Measurements from ENCODE around the gene SRC. TPM values are rescaled to one million over a fixed set of nuclear protein-coding genes. Genes with fewer than 3 reads are reported as not detected.

Gene SRC
- polyA plus RNA-seq, 1 experiment = 35.4 TPM

- no peak overlapping the region for H3K4me3 ChIP-seq (ENCODE audit: low read depth, low read length)
- H3K36me3 ChIP-seq (ENCODE audit: control insufficient read depth, insufficient read depth, low read length) = peaks cover 5% of the 10 kb centered on the region
- TF ChIP-seq CTCF (IDR thresholded peaks at IDR 0.05; ENCODE audit: insufficient read depth, low read depth, low read length) = no peak
- CTCF ChIA-PET = interaction anchor here (0.8 to 1.2 kb wide), 3 partner anchors 12 to 85 kb away, joined by 3 to 5 read pairs (median 5); no protein-coding TSS in a partner anchor
- POLR2A ChIA-PET = interaction anchor here (0.6 kb wide), 1 partner anchor 22 kb away, joined by 3 read pairs; no protein-coding TSS in a partner anchor
- no peaks in the 10 kb centered on the region for H3K27me3 ChIP-seq (ENCODE audit: control insufficient read depth, insufficient read depth, low read length)
- no peak for DNase-seq (ENCODE audit: low read depth)
These were observed 46.0 kb upstream of the SRC start for GRCh38 chr20:37299718-37300528.

- DNase-seq (ENCODE audit: low read depth) = no peak
- CTCF ChIA-PET = no interaction called here
- POLR2A ChIA-PET = no interaction called here
- no peak overlapping the region for H3K4me3 ChIP-seq (ENCODE audit: low read depth, low read length)
- TF ChIP-seq CTCF (IDR thresholded peaks at IDR 0.05; ENCODE audit: insufficient read depth, low read depth, low read length) = no peak
- peaks cover 5% of the 10 kb centered on the region for H3K36me3 ChIP-seq (ENCODE audit: control insufficient read depth, insufficient read depth, low read length)
- H3K27me3 ChIP-seq (ENCODE audit: control insufficient read depth, insufficient read depth, low read length) = no peaks in the 10 kb centered on the region
These were observed 44.8 kb upstream of the SRC start for GRCh38 chr20:37301120-37301519.

GRCh38 chr20:37301558-37301957, 44.4 kb upstream of the SRC start:
- ChIA-PET CTCF (no interaction called here), POLR2A (no interaction called here)
- DNase-seq (ENCODE audit: low read depth) = no peak
- Histone ChIP-seq H3K36me3 (ENCODE audit: control insufficient read depth, insufficient read depth, low read length) (peaks cover 5% of the 10 kb centered on the region), H3K4me3 (ENCODE audit: low read depth, low read length) (no peak overlapping the region), H3K27me3 (ENCODE audit: control insufficient read depth, insufficient read depth, low read length) (no peaks in the 10 kb centered on the region)
- TF ChIP-seq CTCF (IDR thresholded peaks at IDR 0.05; ENCODE audit: insufficient read depth, low read depth, low read length) = no peak

GRCh38 chr20:37302981-37303380, 43.0 kb upstream of the SRC start:
- no peak for TF ChIP-seq CTCF (IDR thresholded peaks at IDR 0.05; ENCODE audit: insufficient read depth, low read depth, low read length)
- no peaks in the 10 kb centered on the region for H3K27me3 ChIP-seq (ENCODE audit: control insufficient read depth, insufficient read depth, low read length)
- ChIA-PET CTCF (no interaction called here), POLR2A (no interaction called here)
- H3K36me3 ChIP-seq (ENCODE audit: control insufficient read depth, insufficient read depth, low read length) = peaks cover 7% of the 10 kb centered on the region
- DNase-seq (ENCODE audit: low read depth) = no peak
- H3K4me3 ChIP-seq (ENCODE audit: low read depth, low read length) = no peak overlapping the region

- H3K36me3 ChIP-seq (ENCODE audit: control insufficient read depth, insufficient read depth, low read length) = peaks cover 10% of the 10 kb centered on the region
- TF ChIP-seq CTCF (IDR thresholded peaks at IDR 0.05; ENCODE audit: insufficient read depth, low read depth, low read length) = no peak
- ChIA-PET CTCF (no interaction called here), POLR2A (no interaction called here)
- no peak overlapping the region for H3K4me3 ChIP-seq (ENCODE audit: low read depth, low read length)
- no peaks in the 10 kb centered on the region for H3K27me3 ChIP-seq (ENCODE audit: control insufficient read depth, insufficient read depth, low read length)
- no peak for DNase-seq (ENCODE audit: low read depth)
These were observed 42.3 kb upstream of the SRC start for GRCh38 chr20:37303637-37304036.
